GM23248 (cell line): ENCODE measurements around the gene C4orf36. TPM values are rescaled to one million over a fixed set of nuclear protein-coding genes. Genes with fewer than 3 reads are reported as not detected.

Experiments used
- DNase-seq: peaks from one replicate; pipeline ENCODE4 v3.0.0-alpha.2; 2015
- H2AFZ ChIP-seq: fragments of 200-600 bp; sonication (generic); 2 replicates; pipeline ENCODE4 v1.6.1; 2016; ENCODE audit warnings: antibody characterized with exemption
- H3F3A ChIP-seq: fragments of 200-600 bp; sonication (generic); 2 replicates; pipeline ENCODE4 v1.6.1; 2016; ENCODE audit warnings: mild to moderate bottlenecking, antibody characterized with exemption, mixed run types; ENCODE audit not compliant: insufficient read depth
- H3K27ac ChIP-seq: fragments of 200-600 bp; sonication (generic); 2 replicates; pipeline ENCODE4 v1.5.1; 2016; ENCODE audit warnings: mild to moderate bottlenecking
- H3K27me3 ChIP-seq: fragments of 200-600 bp; sonication (generic); replicated peaks from 2 replicates; pipeline ENCODE4 v1.6.1; 2016; ENCODE audit warnings: mild to moderate bottlenecking; ENCODE audit not compliant: insufficient read depth
- H3K36me3 ChIP-seq: fragments of 200-600 bp; sonication (generic); 2 replicates; pipeline ENCODE4 v1.6.1; 2016; ENCODE audit warnings: low read depth, mild to moderate bottlenecking
- H3K4me1 ChIP-seq: fragments of 200-600 bp; sonication (generic); 2 replicates; pipeline ENCODE4 v1.6.1; 2016; ENCODE audit warnings: mild to moderate bottlenecking; ENCODE audit not compliant: insufficient read depth
- H3K4me2 ChIP-seq: fragments of 200-600 bp; sonication (generic); one replicate; pipeline ENCODE4 v1.6.1; 2016; ENCODE audit warnings: mild to moderate bottlenecking; ENCODE audit not compliant: unreplicated experiment
- H3K4me3 ChIP-seq: fragments of 200-600 bp; sonication (generic); 2 replicates; pipeline ENCODE4 v1.5.1; 2016; ENCODE audit warnings: mild to moderate bottlenecking
- H3K79me2 ChIP-seq: fragments of 200-600 bp; sonication (generic); 2 replicates; pipeline ENCODE4 v1.6.1; 2016; ENCODE audit warnings: mild to moderate bottlenecking; ENCODE audit not compliant: insufficient read depth
- H3K9ac ChIP-seq: fragments of 200-600 bp; sonication (generic); 2 replicates; pipeline ENCODE4 v1.6.1; 2016; ENCODE audit warnings: mild to moderate bottlenecking
- H3K9me2 ChIP-seq: fragments of 200-600 bp; sonication (generic); 2 replicates; pipeline ENCODE4 v1.6.1; 2016; ENCODE audit warnings: mixed run types, mild to moderate bottlenecking, moderate library complexity; ENCODE audit not compliant: insufficient read depth
- H3K9me3 ChIP-seq: fragments of 200-600 bp; sonication (generic); one replicate; pipeline ENCODE4 v1.6.1; 2017; ENCODE audit warnings: low read depth
- H4K20me1 ChIP-seq: fragments of 200-600 bp; sonication (generic); 2 replicates; pipeline ENCODE4 v1.6.0; 2016; ENCODE audit not compliant: insufficient read depth
- EZH2 ChIP-seq: fragments of 200-600 bp; sonication (generic); IDR thresholded peaks from 2 replicates; pipeline ENCODE4 v1.6.1; 2018; ENCODE audit warnings: antibody characterized with exemption, mild to moderate bottlenecking; ENCODE audit not compliant: insufficient read depth, poor library complexity, severe bottlenecking
- EZH2phosphoT487 ChIP-seq: fragments of 200-600 bp; sonication (generic); IDR thresholded peaks from 2 replicates; pipeline ENCODE4 v1.6.1; 2018; ENCODE audit warnings: antibody characterized with exemption, moderate library complexity, mild to moderate bottlenecking, low read depth; ENCODE audit not compliant: insufficient read depth
- WGBS, 2 experiments: methylation state at CpG; one replicate each; pipeline ENCODE4 v1.1.6; 2015 to 2017; ENCODE audit warnings: low lambda C conversion rate in 2 of 2, low coverage in 1 of 2; ENCODE audit errors: missing lambda C conversion rate in 2 of 2; 5-methylcytosine and 5-hydroxymethylcytosine counted together
- in situ Hi-C: fragments of 300-500 bp; cut with MboI; formaldehyde crosslinking; loops from 2 replicates; pipeline ENCODE4 v1.15.0; 2020
- polyA plus RNA-seq: library from polyadenylated mRNA; unstranded; fragments of >200 nt; fragmentation: Nextera tagmentation; extraction: Ambion mirVana; gene quantifications from 2 replicates; pipeline ENCODE4 v1.2.1, GENCODE V29; 2016
- total RNA-seq: library from RNA; depleted of rRNA; stranded (reverse); fragments of >200 nt; shearing (Covaris generic); gene quantifications from 2 replicates; pipeline ENCODE4 v1.2.3, GENCODE V29; 2014

The C4orf36 gene
- total and polyA plus RNA-seq, 2 experiments from 2014 or later: 0.65 TPM; not detected in 1

DNA sequence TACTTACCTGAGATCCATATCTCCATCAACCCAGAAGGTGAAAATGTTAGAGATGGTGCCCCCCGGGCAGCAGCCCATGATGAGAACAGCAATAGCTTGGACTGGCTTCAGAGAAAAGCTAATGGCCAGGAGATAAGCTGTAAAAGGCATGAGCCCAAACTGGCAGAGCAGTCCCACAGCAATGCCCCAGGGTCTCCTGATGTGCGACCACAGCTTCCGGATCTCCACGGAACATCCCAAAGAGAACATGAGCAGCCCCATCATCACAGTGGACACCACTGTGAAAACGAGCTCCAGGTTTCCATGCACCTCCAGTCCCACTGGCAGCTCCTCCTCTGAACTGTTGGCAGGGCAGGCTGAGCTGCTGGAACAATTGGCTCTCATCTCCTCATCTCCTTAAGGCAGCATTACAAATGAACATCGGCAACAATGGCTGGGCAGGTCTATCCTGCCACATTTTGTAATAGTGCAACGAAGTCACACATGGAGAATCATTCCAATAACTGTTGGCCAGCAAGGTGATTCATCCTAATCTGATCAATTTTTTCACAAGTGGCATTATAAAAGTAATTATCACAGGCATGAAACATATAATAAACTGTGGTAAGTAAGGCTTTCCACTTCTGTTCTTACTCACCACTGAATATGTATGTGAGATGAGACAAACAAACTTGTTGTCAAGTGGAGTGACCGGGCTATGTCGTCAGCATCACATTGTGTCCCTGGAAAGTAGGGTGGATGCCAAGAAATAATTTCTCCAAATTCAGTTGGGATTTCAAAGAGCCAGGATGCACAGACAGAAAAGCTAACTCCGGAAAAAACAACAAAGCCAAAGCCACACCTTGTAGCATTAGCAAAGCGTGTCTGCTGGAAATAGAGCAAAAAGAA lies 43.2 kb downstream of the C4orf36 start, which contains the start of gene SLC10A6:
Gene SLC10A6 (minus strand): TSS at position 653 of the 888 bp plus-strand sequence. CDS start 269 bp downstream, at position 384.
- no peaks in the 10 kb centered on the region for H3K27me3 ChIP-seq
- peak; percentile 55 for DNase-seq
- no peaks in the 10 kb centered on the region for H3K36me3 ChIP-seq
- H3K9ac ChIP-seq: no peak within 1 kb of the TSS
- no peaks in the 10 kb centered on the region for H3K79me2 ChIP-seq
- H3K9me2 ChIP-seq: no peaks in the 10 kb centered on the region
- H2AFZ ChIP-seq: peak within 1 kb of the TSS; percentile 45
- no peaks in the 10 kb centered on the region for H4K20me1 ChIP-seq
- peak within 1 kb of the TSS; percentile 37 for H3K4me2 ChIP-seq
- H3K4me1 ChIP-seq: peaks cover 26% of the 10 kb centered on the region
- no peak within 1 kb of the TSS for H3K4me3 ChIP-seq
- no peaks in the 10 kb centered on the region for H3K9me3 ChIP-seq
- TF ChIP-seq EZH2phosphoT487 (no peak), EZH2 (no peak)
- 0 out of 2 replicates have a peak, but pooled peaks cover 9% of the 10 kb centered on the region for H3F3A ChIP-seq
- H3K27ac ChIP-seq: no peak within 1 kb of the TSS
- in situ Hi-C loops: no loop called here
- WGBS, 2 experiments: 22 to 28% methylated on average over 11 of the region's 11 CpGs

DNA sequence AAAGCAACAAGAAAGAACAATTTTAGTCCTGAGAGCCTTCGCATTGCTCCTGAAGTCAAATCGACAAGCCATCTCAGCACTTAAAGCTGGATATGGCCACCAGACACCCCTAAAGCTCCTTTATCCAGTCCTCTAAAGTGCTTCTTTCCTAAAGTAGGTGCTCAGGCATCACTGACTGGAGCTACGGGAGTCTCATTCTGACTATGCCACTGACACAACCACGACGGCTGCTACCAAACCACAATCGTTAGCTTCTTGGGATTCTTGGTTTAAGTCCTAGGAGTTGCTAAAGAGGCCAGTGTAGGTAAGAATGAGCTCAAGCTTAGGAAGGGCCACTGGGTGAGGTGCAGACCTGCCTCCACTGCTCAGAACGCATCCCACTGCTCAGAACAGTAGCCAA lies 44.1 kb downstream of the C4orf36 start:
- 0 out of 2 replicates have a peak overlapping the region, but pooled peaks have one; percentile 5 for H3K4me3 ChIP-seq
- H3K27ac ChIP-seq: no peak overlapping the region
- no peak overlapping the region for H3K9ac ChIP-seq
- WGBS, 2 experiments: 53 to 62% methylated on average over 7 of the region's 7 CpGs
- peak; percentile 63 for DNase-seq
- in situ Hi-C loops: no loop called here
- no peaks in the 10 kb centered on the region for H3K36me3 ChIP-seq
- H3K79me2 ChIP-seq: no peaks in the 10 kb centered on the region
- peaks cover 26% of the 10 kb centered on the region for H3K4me1 ChIP-seq
- peak overlapping the region; percentile 45 for H2AFZ ChIP-seq
- no peaks in the 10 kb centered on the region for H3K9me2 ChIP-seq
- H3F3A ChIP-seq: 0 out of 2 replicates have a peak, but pooled peaks cover 9% of the 10 kb centered on the region
- H3K27me3 ChIP-seq: no peaks in the 10 kb centered on the region
- H4K20me1 ChIP-seq: no peaks in the 10 kb centered on the region
- no peak for TF ChIP-seq EZH2phosphoT487
- no peak for TF ChIP-seq EZH2
- peak overlapping the region; percentile 37 for H3K4me2 ChIP-seq
- no peaks in the 10 kb centered on the region for H3K9me3 ChIP-seq

DNA sequence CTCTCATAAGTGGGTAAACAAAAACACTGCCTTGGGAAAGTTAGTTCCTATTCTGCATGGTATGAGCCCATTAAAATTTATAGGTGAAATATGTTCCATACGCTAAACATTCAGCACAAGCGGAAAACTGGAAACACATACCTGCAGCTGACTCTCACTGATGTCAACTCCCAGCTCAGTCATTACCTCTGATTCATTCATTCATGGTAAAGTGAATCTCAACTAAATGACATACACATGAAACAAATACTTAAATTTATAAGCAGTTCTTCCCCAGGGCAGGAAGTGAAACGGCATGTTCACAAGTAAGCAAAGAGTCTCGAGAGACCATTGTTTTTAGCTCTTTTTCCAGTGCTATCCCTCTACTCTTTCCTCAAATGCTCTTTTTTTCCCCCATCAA lies 44.7 kb downstream of the C4orf36 start:
- no peaks in the 10 kb centered on the region for H3K36me3 ChIP-seq
- peaks cover 26% of the 10 kb centered on the region for H3K4me1 ChIP-seq
- H3F3A ChIP-seq: 0 out of 2 replicates have a peak, but pooled peaks cover 9% of the 10 kb centered on the region
- no peaks in the 10 kb centered on the region for H4K20me1 ChIP-seq
- WGBS, 2 experiments: 47 to 60% methylated on average over 4 of the region's 4 CpGs
- H3K27ac ChIP-seq: no peak overlapping the region
- no peak overlapping the region for H3K9ac ChIP-seq
- peak overlapping the region; percentile 45 for H2AFZ ChIP-seq
- peak; percentile 15 for DNase-seq
- in situ Hi-C loops: no loop called here
- H3K79me2 ChIP-seq: no peaks in the 10 kb centered on the region
- peak overlapping the region; percentile 37 for H3K4me2 ChIP-seq
- no peaks in the 10 kb centered on the region for H3K27me3 ChIP-seq
- no peaks in the 10 kb centered on the region for H3K9me3 ChIP-seq
- no peak for TF ChIP-seq EZH2
- H3K4me3 ChIP-seq: 0 out of 2 replicates have a peak overlapping the region, but pooled peaks have one; percentile 5
- H3K9me2 ChIP-seq: no peaks in the 10 kb centered on the region

DNA sequence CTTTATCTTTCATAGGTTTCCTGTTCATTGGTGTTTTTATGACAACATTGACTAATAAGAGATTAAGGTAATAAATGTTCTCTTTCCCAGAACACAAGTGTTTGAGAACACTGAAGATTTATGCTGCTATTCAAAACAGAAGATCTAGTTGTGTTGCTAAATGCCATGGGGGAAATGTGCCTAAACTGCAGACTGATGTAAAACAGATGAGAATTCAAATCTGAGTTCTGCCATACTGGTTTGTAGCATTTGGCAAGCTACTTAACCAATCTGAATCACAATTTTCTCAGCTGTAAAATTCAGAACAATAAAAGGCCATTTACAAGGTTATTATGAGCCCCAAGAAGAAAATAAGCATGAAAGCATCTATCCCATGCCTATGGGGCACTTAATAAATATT lies 45.3 kb downstream of the C4orf36 start:
- Histone ChIP-seq H3K4me3 (no peak overlapping the region), H3K27ac (no peak overlapping the region), H3K9ac (no peak overlapping the region), H3K79me2 (no peaks in the 10 kb centered on the region), H4K20me1 (no peaks in the 10 kb centered on the region), H3K9me3 (no peaks in the 10 kb centered on the region), H3K27me3 (no peaks in the 10 kb centered on the region), H3F3A (0 out of 2 replicates have a peak, but pooled peaks cover 9% of the 10 kb centered on the region), H3K4me1 (peaks cover 26% of the 10 kb centered on the region), H3K36me3 (no peaks in the 10 kb centered on the region), H3K4me2 (no peak overlapping the region), H2AFZ (no peak overlapping the region), H3K9me2 (no peaks in the 10 kb centered on the region)
- in situ Hi-C loops: no loop called here
- TF ChIP-seq EZH2: no peak
- TF ChIP-seq EZH2phosphoT487: no peak
- peak; percentile 28 for DNase-seq
